Type B pancreatic cell (in vitro differentiated cells): ENCODE measurements around the gene EPB41L4B. TPM values are rescaled to one million over a fixed set of nuclear protein-coding genes. Genes with fewer than 3 reads are reported as not detected.

Experiments
- DNase-seq: peaks from one replicate; pipeline ENCODE4 v3.0.0; 2021; ENCODE audit warnings: mixed read lengths; ENCODE audit not compliant: unreplicated experiment; ENCODE audit errors: extremely low spot score
- H3K27ac Mint-ChIP-seq: 2 replicates; pipeline ENCODE4 v1.8.0; 2021; ENCODE audit warnings: mild to moderate bottlenecking, mixed read lengths
- H3K27me3 Mint-ChIP-seq: 2 replicates; pipeline ENCODE4 v1.8.0; 2021; ENCODE audit warnings: mixed read lengths
- H3K36me3 Mint-ChIP-seq: 2 replicates; pipeline ENCODE4 v1.8.0; 2021; ENCODE audit warnings: mixed read lengths
- H3K4me1 Mint-ChIP-seq: one replicate; pipeline ENCODE4 v1.8.0; 2021; ENCODE audit warnings: mixed read lengths; ENCODE audit not compliant: unreplicated experiment
- H3K4me3 Mint-ChIP-seq: 2 replicates; pipeline ENCODE4 v1.8.0; 2021; ENCODE audit warnings: mild to moderate bottlenecking, mixed read lengths
- H3K9me3 Mint-ChIP-seq: 2 replicates; pipeline ENCODE4 v1.8.0; 2021; ENCODE audit warnings: mixed read lengths
- CTCF ChIP-seq: fragments of 200-600 bp; sonication (generic); conservative IDR thresholded peaks from 2 replicates; pipeline ENCODE4 v1.5.0; 2021; ENCODE audit warnings: antibody characterized with exemption, mild to moderate bottlenecking
- total RNA-seq: library from RNA; stranded (reverse); gene quantifications from 2 replicates; pipeline ENCODE4 v1.2.1, GENCODE V29; 2021; ENCODE audit warnings: low replicate concordance

The EPB41L4B gene
- total RNA-seq, 1 donor from 2014 or later: 14.4 TPM

GRCh38 chr9:109297899-109298298 is 23.0 kb downstream of the EPB41L4B start:
- no peak for TF ChIP-seq CTCF
- Mint-ChIP-seq H3K27me3 (peaks cover 4% of the 10 kb centered on the region), H3K4me3 (no peak overlapping the region), H3K36me3 (no peaks in the 10 kb centered on the region), H3K4me1 (peaks cover 21% of the 10 kb centered on the region), H3K9me3 (no peaks in the 10 kb centered on the region), H3K27ac (peak overlapping the region; percentile 43)
- no peak for DNase-seq

GRCh38 chr9:109295221-109296130 is 25.4 kb downstream of the EPB41L4B start:
- TF ChIP-seq CTCF: no peak
- H3K4me3 Mint-ChIP-seq: peak overlapping the region; percentile 13
- no peak for DNase-seq
- H3K9me3 Mint-ChIP-seq: no peaks in the 10 kb centered on the region
- peaks cover 4% of the 10 kb centered on the region for H3K27me3 Mint-ChIP-seq
- H3K36me3 Mint-ChIP-seq: no peaks in the 10 kb centered on the region
- H3K4me1 Mint-ChIP-seq: peaks cover 34% of the 10 kb centered on the region
- H3K27ac Mint-ChIP-seq: peak overlapping the region; percentile 63

GRCh38 chr9:109290385-109290784 is 30.5 kb downstream of the EPB41L4B start:
- DNase-seq: no peak
- H3K9me3 Mint-ChIP-seq: no peaks in the 10 kb centered on the region
- no peaks in the 10 kb centered on the region for H3K27me3 Mint-ChIP-seq
- H3K36me3 Mint-ChIP-seq: no peaks in the 10 kb centered on the region
- peaks cover 19% of the 10 kb centered on the region for H3K4me1 Mint-ChIP-seq
- H3K4me3 Mint-ChIP-seq: peak overlapping the region; percentile 29
- no peak for TF ChIP-seq CTCF
- H3K27ac Mint-ChIP-seq: peak overlapping the region; percentile 67

- no peaks in the 10 kb centered on the region for H3K9me3 Mint-ChIP-seq
- H3K36me3 Mint-ChIP-seq: no peaks in the 10 kb centered on the region
- TF ChIP-seq CTCF: no peak
- peak overlapping the region; percentile 67 for H3K27ac Mint-ChIP-seq
- peak overlapping the region; percentile 55 for H3K4me3 Mint-ChIP-seq
- no peaks in the 10 kb centered on the region for H3K27me3 Mint-ChIP-seq
- no peak for DNase-seq
- H3K4me1 Mint-ChIP-seq: peaks cover 14% of the 10 kb centered on the region
Measured at GRCh38 chr9:109289931-109290330, 30.9 kb downstream of the EPB41L4B start.

GRCh38 chr9:109289186-109289585 is 31.7 kb downstream of the EPB41L4B start:
- no peak overlapping the region for H3K4me3 Mint-ChIP-seq
- H3K9me3 Mint-ChIP-seq: no peaks in the 10 kb centered on the region
- H3K36me3 Mint-ChIP-seq: no peaks in the 10 kb centered on the region
- no peak for TF ChIP-seq CTCF
- no peak for DNase-seq
- H3K4me1 Mint-ChIP-seq: peaks cover 13% of the 10 kb centered on the region
- no peaks in the 10 kb centered on the region for H3K27me3 Mint-ChIP-seq
- H3K27ac Mint-ChIP-seq: peak overlapping the region; percentile 30
